Activated CD8-positive, alpha-beta memory T cell treated with anti-CD3 and anti-CD28 coated beads, Interleukin-2, amount 50 U/mL, for 1 hour (primary cell): ENCODE data around the gene PARP14.
"Not testable (repeated sequence)": the region's sequence is repeated elsewhere in the genome, so short reads cannot be mapped to it uniquely, and the experiment has no call there.

Source experiments
- DNase-seq: peaks from one replicate; pipeline ENCODE4 v3.0.0-alpha.2; 2020; ENCODE audit errors: extremely low read depth

PARP14 gene

DNA sequence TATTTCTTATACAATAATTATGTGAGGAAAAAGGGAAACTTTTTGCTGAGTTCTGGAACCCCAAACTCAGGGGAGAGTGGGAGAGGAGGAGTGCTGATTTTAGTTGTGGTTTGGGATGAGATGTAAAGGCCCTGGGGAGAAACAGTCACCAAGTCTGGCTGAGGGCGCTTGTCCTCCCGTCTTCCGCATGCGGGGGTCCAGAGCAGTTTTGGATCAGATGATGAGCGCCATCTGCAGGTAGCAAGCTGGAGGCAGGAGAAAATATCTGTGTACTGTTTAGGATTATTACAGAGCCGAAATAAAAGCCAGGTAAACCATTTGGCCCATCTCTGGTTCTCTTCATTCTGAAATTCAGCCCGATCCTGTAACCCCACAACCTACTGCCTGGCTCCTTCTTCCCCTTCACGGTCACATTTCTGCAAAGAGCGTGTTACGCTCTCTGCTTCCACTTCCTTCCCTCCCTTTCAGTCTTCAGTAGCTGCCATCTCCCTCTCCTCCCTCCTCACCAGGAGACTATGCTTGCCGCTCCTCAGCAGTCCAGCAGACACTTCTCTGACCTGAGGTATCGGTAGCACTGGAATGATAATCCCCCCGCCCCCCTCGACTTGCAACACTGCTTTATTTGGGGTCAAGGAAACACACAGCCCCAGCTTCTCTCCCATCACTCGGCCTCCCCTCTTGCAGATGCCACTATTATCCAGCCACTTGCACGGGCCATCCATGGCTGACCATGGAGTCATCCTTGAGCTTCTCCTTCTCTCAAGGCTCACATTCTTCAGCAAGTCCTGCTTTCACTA lies 1.4 kb upstream of the PARP14 start:
- peak; percentile 60 for DNase-seq

GRCh38 chr3:122679882-122680474 lies 661 bp upstream of the PARP14 start:
- no peak for DNase-seq

- no peak for DNase-seq
Observed at GRCh38 chr3:122681284-122681973, 790 bp downstream of the PARP14 start.

DNA sequence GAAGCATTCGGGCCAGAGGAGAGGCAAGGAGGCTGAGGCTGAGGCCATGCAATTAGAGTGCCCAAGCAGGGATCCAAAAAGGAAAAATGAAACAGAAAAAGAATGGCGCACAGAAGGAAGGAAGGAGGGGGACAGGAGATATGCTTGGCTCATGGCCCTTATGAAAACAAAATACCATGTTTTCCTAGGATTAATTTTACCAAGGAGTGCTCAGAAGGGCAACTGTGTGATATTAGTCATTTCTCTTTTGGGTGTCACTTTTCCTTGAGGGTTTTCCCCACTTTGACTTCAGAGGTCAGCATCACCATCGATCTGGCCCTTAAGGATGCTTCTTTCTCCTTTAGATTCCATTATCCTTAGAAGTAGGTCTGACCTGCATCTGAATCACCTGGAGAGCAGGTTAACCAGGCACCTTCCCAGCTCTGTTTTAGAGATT lies 1.4 kb downstream of the PARP14 start:
- DNase-seq, result no peak

- DNase-seq, result not testable (repeated sequence)
Observed at GRCh38 chr3:122682778-122683411, 2.3 kb downstream of the PARP14 start.

GRCh38 chr3:122687298-122687697 lies 6.7 kb downstream of the PARP14 start:
- DNase-seq, result no peak

DNA sequence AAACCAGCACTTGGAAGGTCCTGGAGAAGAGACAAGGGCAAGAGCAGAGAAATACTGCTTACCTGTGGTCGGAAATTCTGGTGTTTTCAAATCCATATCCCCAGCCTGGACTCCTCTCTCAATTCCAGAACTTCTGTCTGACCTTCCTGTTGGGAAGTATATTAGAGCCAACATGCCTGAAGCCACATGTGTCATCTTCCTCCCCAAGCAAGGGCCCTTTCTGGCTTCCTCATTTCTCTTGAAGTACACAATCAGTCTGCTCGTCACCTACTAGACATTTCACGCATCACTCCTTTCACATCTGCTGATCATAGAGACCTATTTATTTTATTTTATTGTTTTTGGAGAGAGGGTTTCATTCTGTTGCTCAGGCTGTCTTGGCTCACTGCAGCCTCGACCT lies 8.4 kb downstream of the PARP14 start:
- no peak for DNase-seq

DNA sequence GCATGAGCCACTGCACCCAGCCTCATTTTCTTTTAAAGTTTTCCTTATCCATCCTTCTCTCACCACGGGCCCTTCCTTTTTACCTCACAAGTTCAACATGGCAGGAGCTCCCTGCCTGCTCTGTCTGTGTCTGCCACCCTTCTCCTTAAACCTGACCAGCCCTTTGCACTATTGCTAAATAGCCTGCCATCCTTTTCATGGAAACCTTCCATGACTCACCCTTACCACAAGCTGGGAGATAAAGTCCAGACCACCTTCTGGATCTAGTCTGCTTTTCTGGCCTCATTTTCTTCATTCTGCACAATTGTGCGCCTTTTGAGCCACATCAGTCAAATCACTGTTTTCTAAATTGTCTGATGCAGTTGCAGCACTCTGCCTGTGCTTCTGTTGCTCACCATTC lies 8.9 kb downstream of the PARP14 start:
- DNase-seq, result no peak

GRCh38 chr3:122690096-122690495 lies 9.5 kb downstream of the PARP14 start:
- DNase-seq, result no peak

DNA sequence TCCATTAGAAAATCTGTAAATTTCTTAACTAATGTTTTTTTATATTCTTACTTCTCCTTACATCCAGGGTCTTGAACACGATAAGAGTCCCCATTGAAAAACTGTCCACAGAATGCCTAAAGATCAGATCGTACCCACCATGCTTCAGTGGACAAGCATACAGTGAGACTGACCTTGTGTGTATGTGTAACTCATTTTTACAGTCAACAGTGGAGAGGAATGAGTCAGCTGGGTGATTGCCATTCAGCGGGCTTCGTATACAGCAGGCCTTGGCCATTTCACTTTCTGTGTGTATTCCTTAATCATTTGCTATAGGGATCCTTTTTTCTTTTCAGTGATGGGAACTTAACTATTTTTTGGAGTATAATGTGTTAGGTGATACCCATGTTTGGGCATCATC lies 10.6 kb downstream of the PARP14 start:
- DNase-seq, result no peak

GRCh38 chr3:122692674-122693073 lies 12.0 kb downstream of the PARP14 start:
- no peak for DNase-seq

GRCh38 chr3:122694966-122695365 lies 14.3 kb downstream of the PARP14 start:
- DNase-seq, result no peak

GRCh38 chr3:122695927-122696561 lies 15.4 kb downstream of the PARP14 start:
- no peak for DNase-seq

GRCh38 chr3:122697952-122698620 lies 17.4 kb downstream of the PARP14 start:
- DNase-seq, result no peak

DNA sequence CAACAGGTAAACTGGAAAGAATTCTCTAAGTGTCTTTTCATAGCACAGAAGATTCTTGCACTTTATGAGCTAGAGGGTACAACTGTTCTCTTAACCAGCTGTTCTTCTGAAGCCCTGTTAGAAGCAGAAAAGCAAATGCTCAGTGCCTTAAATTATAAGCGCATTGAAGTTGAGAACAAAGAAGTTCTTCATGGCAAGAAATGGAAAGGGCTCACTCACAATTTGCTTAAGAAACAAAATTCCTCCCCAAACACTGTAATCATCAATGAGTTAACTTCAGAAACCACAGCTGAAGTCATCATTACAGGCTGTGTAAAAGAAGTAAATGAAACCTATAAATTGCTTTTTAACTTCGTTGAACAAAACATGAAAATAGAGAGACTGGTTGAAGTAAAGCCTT lies 19.6 kb downstream of the PARP14 start:
- no peak for DNase-seq

DNA sequence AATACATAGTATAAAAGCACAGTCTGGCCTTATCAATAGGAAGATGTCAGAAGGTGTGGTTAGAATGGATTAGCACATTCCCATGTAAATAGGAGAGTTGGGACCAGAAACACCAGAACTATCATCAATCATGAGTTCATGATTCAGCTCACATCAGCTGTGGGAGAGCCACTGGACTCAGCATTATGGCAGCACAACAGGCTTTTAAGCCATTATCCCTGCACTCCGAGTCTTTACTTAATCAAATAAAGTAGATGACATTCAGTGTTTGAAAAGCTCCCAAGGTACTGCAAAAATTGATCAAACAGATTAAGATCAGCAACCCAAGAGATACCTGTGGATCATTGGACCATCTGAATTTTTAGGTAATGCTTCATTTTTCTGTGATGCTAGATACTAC lies 24.7 kb downstream of the PARP14 start:
- DNase-seq, result no peak

- DNase-seq, result not testable (repeated sequence)
Observed at GRCh38 chr3:122710616-122711251, 30.1 kb downstream of the PARP14 start.

DNA sequence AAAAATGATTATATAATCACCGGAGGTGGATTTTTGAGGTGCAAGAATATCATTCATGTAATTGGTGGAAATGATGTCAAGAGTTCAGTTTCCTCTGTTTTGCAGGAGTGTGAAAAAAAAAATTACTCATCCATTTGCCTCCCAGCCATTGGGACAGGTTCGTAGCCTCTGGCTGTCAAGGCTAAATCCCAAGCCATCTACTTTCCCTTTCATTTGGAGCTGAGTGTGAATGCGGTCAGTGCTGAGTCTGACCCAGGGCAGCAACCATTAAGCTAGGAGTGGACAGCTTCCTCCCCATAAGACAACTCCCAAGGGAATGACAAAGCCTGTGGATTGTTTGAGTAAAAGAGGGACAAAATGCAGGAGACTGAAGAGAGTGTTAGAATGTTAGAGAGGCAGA lies 33.6 kb downstream of the PARP14 start:
- DNase-seq, result no peak

- no peak for DNase-seq
Observed at GRCh38 chr3:122716667-122717066, 36.0 kb downstream of the PARP14 start.

DNA sequence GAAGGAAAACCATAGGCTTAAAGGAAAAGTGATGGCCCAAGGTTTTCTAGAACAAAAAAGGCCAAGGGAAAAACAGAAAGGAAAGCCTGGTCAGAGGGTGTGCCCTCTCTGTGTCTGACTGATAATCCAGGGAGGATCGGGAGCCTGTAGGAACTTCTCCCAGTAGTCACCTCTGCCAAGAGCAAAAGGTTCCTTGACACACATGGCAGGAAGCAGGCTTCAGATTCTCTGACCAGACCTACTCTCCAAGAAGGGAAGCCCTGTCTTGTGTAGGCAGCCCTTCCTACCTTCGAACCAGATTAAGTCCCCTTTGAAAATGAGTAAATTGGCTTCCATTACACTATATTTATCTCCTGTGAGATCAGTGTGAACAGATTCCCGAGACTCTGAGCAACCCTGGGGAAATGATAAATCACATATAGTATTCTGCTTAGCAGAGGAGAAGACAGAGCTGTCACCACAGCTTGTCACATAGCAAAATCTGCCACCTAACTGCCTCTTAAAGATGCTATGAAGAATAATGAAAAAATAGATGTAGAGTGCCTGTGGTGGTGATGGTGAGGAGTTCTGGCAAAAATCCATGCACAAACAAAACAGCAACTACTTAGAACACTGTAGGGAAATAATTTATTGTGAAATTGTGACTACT lies 38.8 kb downstream of the PARP14 start:
- no peak for DNase-seq
